ENCODE results near the gene DKKL1.
"Not testable (repeated sequence)": the region's sequence is repeated elsewhere in the genome, so short reads cannot be mapped to it uniquely, and the experiment has no call there.

Gene DKKL1

GRCh38 chr19:49362048-49362928, 1.4 kb upstream of the DKKL1 start, which contains the start of gene TEAD2:
Gene TEAD2 (minus strand): TSS chr19:49362416. CDS start chr19:49360075, 2,341 bp downstream.
- DNase-seq (ENCODE audit: low read depth), result peak; percentile 16

GRCh38 chr19:49362929-49363267, 779 bp upstream of the DKKL1 start:
- DNase-seq (ENCODE audit: low read depth), result no peak

- no peak for DNase-seq (ENCODE audit: low read depth)
These were observed 533 bp downstream of the DKKL1 start for GRCh38 chr19:49364083-49364737.

- DNase-seq (ENCODE audit: low read depth), result no peak
These were observed 2.4 kb downstream of the DKKL1 start for GRCh38 chr19:49366110-49366509.

- no peak for DNase-seq (ENCODE audit: low read depth)
These were observed 5.2 kb downstream of the DKKL1 start for GRCh38 chr19:49368711-49369358.

GRCh38 chr19:49371184-49371583, 7.5 kb downstream of the DKKL1 start:
- DNase-seq (ENCODE audit: low read depth), result no peak

GRCh38 chr19:49373174-49373573, 9.5 kb downstream of the DKKL1 start:
- not testable (repeated sequence) for DNase-seq (ENCODE audit: low read depth)

GRCh38 chr19:49374665-49375434, 11.2 kb downstream of the DKKL1 start:
- no peak for DNase-seq (ENCODE audit: low read depth)

GRCh38 chr19:49378512-49378911, 14.8 kb downstream of the DKKL1 start:
- DNase-seq (ENCODE audit: low read depth), result no peak

GRCh38 chr19:49380391-49380790, 16.7 kb downstream of the DKKL1 start:
- no peak for DNase-seq (ENCODE audit: low read depth)

- DNase-seq (ENCODE audit: low read depth), result no peak
These were observed 19.0 kb downstream of the DKKL1 start for GRCh38 chr19:49382639-49383038.

- no peak for DNase-seq (ENCODE audit: low read depth)
These were observed 19.9 kb downstream of the DKKL1 start for GRCh38 chr19:49383599-49383998.

GRCh38 chr19:49387936-49388372, 24.3 kb downstream of the DKKL1 start, which contains the start of gene KASH5:
Gene KASH5 (plus strand): TSS chr19:49388249. CDS start chr19:49390884, 2,635 bp downstream.
- DNase-seq (ENCODE audit: low read depth), result peak; percentile 32

GRCh38 chr19:49389406-49389805, 25.7 kb downstream of the DKKL1 start:
- DNase-seq (ENCODE audit: low read depth), result no peak

- DNase-seq (ENCODE audit: low read depth), result no peak
These were observed 26.7 kb downstream of the DKKL1 start for GRCh38 chr19:49390131-49390928.

GRCh38 chr19:49390929-49391359, 27.3 kb downstream of the DKKL1 start:
- no peak for DNase-seq (ENCODE audit: low read depth)

GRCh38 chr19:49391581-49392399, 28.1 kb downstream of the DKKL1 start:
- peak; percentile 43 for DNase-seq (ENCODE audit: low read depth)

GRCh38 chr19:49393881-49394280, 30.2 kb downstream of the DKKL1 start:
- DNase-seq (ENCODE audit: low read depth), result no peak

GRCh38 chr19:49395581-49396407, 32.1 kb downstream of the DKKL1 start:
- DNase-seq (ENCODE audit: low read depth), result no peak

All from GM04504 (cell line).